Transverse colon (tissue), 4 donors: ENCODE results near the gene NPAT.

ENCODE experiments used
- CTCF ChIP-seq, 5 experiments: fragments of 200-600 bp in 3 of 5; fragments of 450-650 bp in 2 of 5; sonication (generic) in 3 of 5; IDR thresholded peaks; 1 replicate in 2 of 5; 2 replicates in 3 of 5; pipeline ENCODE4 v1.5.1; 2016 to 2017; ENCODE audit warnings: antibody characterized with exemption in 5 of 5, inconsistent platforms in 3 of 5, mild to moderate bottlenecking in 2 of 5, moderate library complexity in 1 of 5
- EP300 ChIP-seq: sonication (generic); formaldehyde crosslinking; IDR thresholded peaks from one replicate; pipeline ENCODE4 v1.6.1; 2017; ENCODE audit warnings: antibody characterized with exemption, low read depth
- POLR2A ChIP-seq: fragments of 450-650 bp; IDR thresholded peaks from one replicate; pipeline ENCODE4 v1.6.1; 2016; ENCODE audit warnings: antibody characterized with exemption, mild to moderate bottlenecking, moderate library complexity
- POLR2AphosphoS5 ChIP-seq, 3 donors: sonication (generic); formaldehyde crosslinking; IDR thresholded peaks; one replicate each; pipeline ENCODE4 v1.6.1; 2016; ENCODE audit warnings: antibody characterized with exemption in 3 of 3

- no peak for TF ChIP-seq CTCF (IDR thresholded peaks at IDR 0.05)
- no peak for TF ChIP-seq POLR2A
- no peak for TF ChIP-seq POLR2AphosphoS5 (IDR thresholded peaks at IDR 0.05)
- TF ChIP-seq EP300 = no peak
Observed at GRCh38 chr11:108269583-108269982, 47.1 kb upstream of the NPAT start.
